BJ (cell line): Measurements from ENCODE around the gene CNN1. TPM values are rescaled to one million over a fixed set of nuclear protein-coding genes. Genes with fewer than 3 reads are reported as not detected.
A peak's percentile ranks its signal among the peaks of the same experiment; 100 is the strongest.

Experiments used
- CTCF ChIA-PET: fragments of 350-600 bp; formaldehyde crosslinking; extraction: SDS; loops from one replicate; lab custom pipeline; 2021; ENCODE audit warnings: antibody characterized with exemption, inconsistent platforms; lab: Yijun Ruan, JAX
- POLR2A ChIA-PET: fragments of 300-600 bp; sonication (Branson Sonifier 250); formaldehyde crosslinking; extraction: SDS; loops from one replicate; lab custom pipeline; 2021; ENCODE audit warnings: antibody characterized with exemption; lab: Charles Lee
- DNase-seq: peaks from one replicate; pipeline ENCODE4 v3.0.0-alpha.2; 2011; ENCODE audit warnings: low read depth
- H3K27me3 ChIP-seq: 2 replicates; pipeline ENCODE4 v1.6.0; 2011; ENCODE audit warnings: low read length; ENCODE audit not compliant: control insufficient read depth, insufficient read depth
- H3K36me3 ChIP-seq: 2 replicates; pipeline ENCODE4 v1.5.1; 2011; ENCODE audit warnings: low read length; ENCODE audit not compliant: control insufficient read depth, insufficient read depth
- H3K4me3 ChIP-seq: 2 replicates; pipeline ENCODE4 v1.5.1; 2011; ENCODE audit warnings: low read depth, mild to moderate bottlenecking, control low read depth, low read length
- CTCF ChIP-seq: IDR thresholded peaks from 2 replicates; pipeline ENCODE4 v1.5.1; 2011; ENCODE audit warnings: low read depth, mild to moderate bottlenecking, control low read depth, inconsistent platforms, low read length, moderate library complexity; ENCODE audit not compliant: insufficient read depth
- polyA plus RNA-seq: library from polyadenylated mRNA; depleted of rRNA; stranded (reverse); fragments of >200 nt; gene quantifications from 2 replicates; pipeline ENCODE4 v1.2.3, GENCODE V29; 2011

The CNN1 gene
- polyA plus RNA-seq, 1 experiment = 267 TPM

GRCh38 chr19:11505504-11506100 is 33.0 kb upstream of the CNN1 start, which contains the start of gene ZNF653:
Gene ZNF653 (minus strand): TSS chr19:11505839. CDS start chr19:11505786, 53 bp downstream.
- Histone ChIP-seq H3K27me3 (no peaks in the 10 kb centered on the region), H3K4me3 (peak within 1 kb of the TSS; percentile 90), H3K36me3 (peaks cover 2% of the 10 kb centered on the region)
- ChIA-PET POLR2A (no interaction called here), CTCF (no interaction called here)
- no peak for TF ChIP-seq CTCF
- peak; percentile 49 for DNase-seq

- H3K27me3 ChIP-seq = no peaks in the 10 kb centered on the region
- peaks cover 2% of the 10 kb centered on the region for H3K36me3 ChIP-seq
- no peak for DNase-seq
- ChIA-PET CTCF (interaction anchor here (1.4 kb wide), 1 partner anchor 219 kb away, joined by 4 read pairs; no protein-coding TSS in a partner anchor), POLR2A (no interaction called here)
- peak overlapping the region; percentile 90 for H3K4me3 ChIP-seq
- no peak for TF ChIP-seq CTCF
Observed at GRCh38 chr19:11506101-11506555, 32.5 kb upstream of the CNN1 start.

GRCh38 chr19:11506967-11507366 is 31.7 kb upstream of the CNN1 start:
- POLR2A ChIA-PET = no interaction called here
- TF ChIP-seq CTCF = no peak
- CTCF ChIA-PET = interaction anchor here (1.4 kb wide), 1 partner anchor 220 kb away, joined by 4 read pairs; no protein-coding TSS in a partner anchor
- H3K27me3 ChIP-seq = no peaks in the 10 kb centered on the region
- DNase-seq = no peak
- no peak overlapping the region for H3K4me3 ChIP-seq
- peaks cover 2% of the 10 kb centered on the region for H3K36me3 ChIP-seq

GRCh38 chr19:11507370-11508078 is 31.1 kb upstream of the CNN1 start:
- no peak for TF ChIP-seq CTCF
- no peak overlapping the region for H3K4me3 ChIP-seq
- ChIA-PET POLR2A (no interaction called here), CTCF (interaction anchor here (1.4 kb wide), 1 partner anchor 221 kb away, joined by 4 read pairs; no protein-coding TSS in a partner anchor)
- no peaks in the 10 kb centered on the region for H3K27me3 ChIP-seq
- no peak for DNase-seq
- peaks cover 2% of the 10 kb centered on the region for H3K36me3 ChIP-seq

- H3K36me3 ChIP-seq = peaks cover 2% of the 10 kb centered on the region
- ChIA-PET POLR2A (no interaction called here), CTCF (no interaction called here)
- no peak for TF ChIP-seq CTCF
- DNase-seq = no peak
- no peaks in the 10 kb centered on the region for H3K27me3 ChIP-seq
- no peak overlapping the region for H3K4me3 ChIP-seq
Observed at GRCh38 chr19:11510444-11510843, 28.2 kb upstream of the CNN1 start.
